AG04450 (cell line): ENCODE measurements around the gene CREB5. TPM values are rescaled to one million over a fixed set of nuclear protein-coding genes. Genes with fewer than 3 reads are reported as not detected.

Source experiments
- CTCF ChIA-PET: fragments of 300-600, 350-600 bp; formaldehyde crosslinking; extraction: SDS; loops from one replicate; lab custom pipeline; 2022; ENCODE audit warnings: antibody characterized with exemption, inconsistent platforms; lab: Charles Lee
- POLR2A ChIA-PET: fragments of 350-600 bp; formaldehyde crosslinking; extraction: SDS; loops from one replicate; lab custom pipeline; 2021; ENCODE audit warnings: antibody characterized with exemption, inconsistent platforms; lab: Yijun Ruan, JAX
- DNase-seq: peaks from one replicate; pipeline ENCODE4 v3.0.0-alpha.2; 2011; ENCODE audit warnings: low read depth, low spot score
- H3K27ac ChIP-seq: one replicate; pipeline ENCODE4 v1.5.1; 2012; ENCODE audit warnings: low read depth, low read length, control low read depth
- H3K27me3 ChIP-seq: one replicate; pipeline ENCODE4 v1.6.0; 2012; ENCODE audit warnings: low read length; ENCODE audit not compliant: control insufficient read depth, insufficient read depth
- H3K4me3 ChIP-seq: 2 replicates; pipeline ENCODE4 v1.5.1; 2011; ENCODE audit warnings: mild to moderate bottlenecking, low read depth, low read length, control low read depth
- H3K9me3 ChIP-seq: 2 replicates; pipeline ENCODE4 v1.5.1; 2012; ENCODE audit warnings: low read length; ENCODE audit not compliant: control insufficient read depth, insufficient read depth
- polyA plus RNA-seq: library from polyadenylated mRNA; depleted of rRNA; stranded (reverse); fragments of >200 nt; gene quantifications from 2 replicates; pipeline ENCODE4 v1.2.3, GENCODE V29; 2011
- TF ChIP-seq, protein P1 (sequence below): IDR thresholded peaks from 2 replicates; pipeline ENCODE4 v1.5.1; 2011; ENCODE audit warnings: low read depth, low read length, control low read depth, inconsistent platforms

Gene CREB5
- polyA plus RNA-seq, 1 experiment = 22.1 TPM

DNA sequence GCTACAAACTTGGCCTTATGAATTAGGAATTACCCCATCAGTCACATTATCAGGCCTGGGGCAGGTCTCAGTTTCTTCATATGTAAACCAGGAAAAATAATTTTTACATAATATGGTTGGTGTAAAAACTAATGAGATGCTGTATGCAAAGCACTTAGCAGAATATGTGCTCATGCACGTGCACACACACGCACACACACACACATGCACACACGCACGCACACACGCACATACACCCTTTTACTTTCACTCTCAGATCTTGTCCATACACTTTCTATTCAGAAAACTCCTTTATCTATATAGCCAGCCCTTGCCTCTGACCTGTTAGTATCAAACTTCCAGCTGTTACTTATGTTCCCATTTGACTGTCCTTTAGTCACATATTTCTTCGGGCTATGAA is 92.7 kb downstream of the CREB5 start:
- CTCF ChIA-PET = no interaction called here
- POLR2A ChIA-PET = no interaction called here
- no peak for DNase-seq
- Histone ChIP-seq H3K9me3 (no peaks in the 10 kb centered on the region), H3K27me3 (no peaks in the 10 kb centered on the region), H3K4me3 (no peak overlapping the region), H3K27ac (no peak overlapping the region)
- TF ChIP-seq, protein P1, sequence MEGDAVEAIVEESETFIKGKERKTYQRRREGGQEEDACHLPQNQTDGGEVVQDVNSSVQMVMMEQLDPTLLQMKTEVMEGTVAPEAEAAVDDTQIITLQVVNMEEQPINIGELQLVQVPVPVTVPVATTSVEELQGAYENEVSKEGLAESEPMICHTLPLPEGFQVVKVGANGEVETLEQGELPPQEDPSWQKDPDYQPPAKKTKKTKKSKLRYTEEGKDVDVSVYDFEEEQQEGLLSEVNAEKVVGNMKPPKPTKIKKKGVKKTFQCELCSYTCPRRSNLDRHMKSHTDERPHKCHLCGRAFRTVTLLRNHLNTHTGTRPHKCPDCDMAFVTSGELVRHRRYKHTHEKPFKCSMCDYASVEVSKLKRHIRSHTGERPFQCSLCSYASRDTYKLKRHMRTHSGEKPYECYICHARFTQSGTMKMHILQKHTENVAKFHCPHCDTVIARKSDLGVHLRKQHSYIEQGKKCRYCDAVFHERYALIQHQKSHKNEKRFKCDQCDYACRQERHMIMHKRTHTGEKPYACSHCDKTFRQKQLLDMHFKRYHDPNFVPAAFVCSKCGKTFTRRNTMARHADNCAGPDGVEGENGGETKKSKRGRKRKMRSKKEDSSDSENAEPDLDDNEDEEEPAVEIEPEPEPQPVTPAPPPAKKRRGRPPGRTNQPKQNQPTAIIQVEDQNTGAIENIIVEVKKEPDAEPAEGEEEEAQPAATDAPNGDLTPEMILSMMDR = no peak

DNA sequence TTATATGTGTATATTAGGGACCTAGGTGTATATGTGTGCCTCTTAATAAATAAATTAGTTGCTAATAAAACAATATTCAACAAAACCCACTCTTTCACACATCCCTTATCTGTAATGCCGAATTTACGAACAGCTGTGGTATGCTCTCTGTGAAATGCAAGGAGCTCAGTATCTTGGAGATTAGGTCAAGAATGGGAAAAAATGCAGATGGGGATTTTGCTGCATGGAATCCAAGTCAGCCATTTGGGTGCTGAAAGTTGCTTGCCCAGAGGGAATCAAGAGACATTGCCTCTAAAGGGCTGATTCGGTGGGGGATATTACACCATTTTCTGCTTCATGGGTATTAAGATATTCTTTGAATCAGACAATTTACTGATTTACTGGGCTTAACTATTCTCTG is 93.5 kb downstream of the CREB5 start:
- TF ChIP-seq, protein P1 = no peak
- CTCF ChIA-PET = interaction anchor here (0.5 kb wide), 1 partner anchor 218 kb away, joined by 4 read pairs; no protein-coding TSS in a partner anchor

DNA sequence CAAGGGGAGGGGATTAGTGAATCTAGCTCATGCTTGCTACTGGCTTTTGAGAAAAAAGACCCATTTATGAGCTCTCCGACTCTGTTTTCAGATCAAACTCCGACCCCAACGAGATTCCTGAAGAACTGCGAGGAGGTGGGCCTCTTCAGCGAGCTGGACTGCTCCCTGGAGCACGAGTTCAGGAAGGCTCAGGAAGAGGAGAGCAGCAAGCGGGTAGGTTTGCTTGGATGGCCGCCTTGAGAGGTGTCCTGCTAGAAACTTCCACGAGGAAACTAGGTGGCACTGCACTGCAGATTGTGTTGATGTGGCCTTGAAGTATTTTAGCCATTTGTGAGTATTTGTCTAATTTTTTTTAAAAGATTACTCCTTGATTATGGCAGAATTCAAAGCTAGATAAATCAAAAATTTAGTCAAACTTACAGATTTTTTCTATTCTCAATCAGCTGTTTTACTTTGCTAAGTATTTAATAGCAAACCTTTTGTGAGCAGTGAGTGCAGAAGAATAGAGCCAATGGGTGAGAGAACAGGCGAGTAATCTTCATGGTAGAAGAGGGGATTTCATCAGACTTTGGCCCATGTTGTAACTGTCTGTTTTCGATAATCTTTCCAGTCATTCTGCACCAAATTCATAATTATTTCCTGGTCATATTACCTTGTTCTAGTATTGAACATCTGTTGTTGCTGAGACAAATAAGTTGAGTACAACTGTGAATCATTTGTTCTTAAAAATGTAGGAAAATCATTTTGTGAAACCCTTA is 95.4 kb downstream of the CREB5 start:
- H3K9me3 ChIP-seq = no peaks in the 10 kb centered on the region

More for the DNA sequence above, 93.5 kb downstream of the CREB5 start:
- Histone ChIP-seq H3K27ac (no peak overlapping the region), H3K27me3 (no peaks in the 10 kb centered on the region), H3K9me3 (no peaks in the 10 kb centered on the region), H3K4me3 (no peak overlapping the region)
- no peak for DNase-seq
- POLR2A ChIA-PET = no interaction called here

DNA sequence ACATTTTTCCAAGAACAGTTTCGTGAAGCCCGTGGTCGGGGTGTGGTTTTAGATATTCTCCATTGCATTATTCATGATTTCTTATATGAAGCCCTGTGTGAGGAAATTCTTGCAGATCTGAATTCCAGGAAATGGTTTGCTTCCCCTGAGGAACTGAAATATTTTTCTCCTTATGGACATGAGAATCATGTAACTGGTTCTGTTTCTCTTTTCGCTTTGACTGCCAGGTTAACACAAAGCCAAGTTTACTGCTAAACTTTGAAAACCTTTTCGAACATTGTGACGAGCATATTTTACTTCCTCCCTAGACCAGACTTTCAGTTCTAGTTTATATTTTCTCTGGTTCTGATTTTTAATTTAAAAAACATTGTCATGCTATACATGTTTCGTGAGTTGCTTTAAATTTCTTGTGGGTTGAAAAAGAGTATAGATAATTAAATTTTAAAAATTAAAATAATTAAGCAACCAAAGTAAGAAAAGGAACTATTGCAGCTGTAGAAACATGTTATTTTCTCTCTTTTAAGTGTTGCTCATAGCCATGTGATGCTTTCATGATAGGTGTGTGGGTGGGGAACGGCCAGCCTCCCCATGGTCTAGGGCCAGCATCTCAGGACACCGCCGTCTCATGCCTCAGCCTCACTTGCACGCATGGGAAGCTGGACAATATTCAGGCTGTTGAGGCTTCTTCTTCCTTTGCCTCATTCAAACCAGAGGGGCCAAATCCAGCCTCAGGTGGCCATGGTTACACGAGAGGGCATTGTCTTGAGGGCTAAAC is 97.1 kb downstream of the CREB5 start:
- Histone ChIP-seq H3K27me3 (no peaks in the 10 kb centered on the region), H3K9me3 (no peaks in the 10 kb centered on the region; the same call in 1 of the 2 replicates), H3K27ac (no peak overlapping the region), H3K4me3 (no peak overlapping the region)
- TF ChIP-seq, protein P1 = no peak
- DNase-seq = no peak
- ChIA-PET POLR2A (no interaction called here), CTCF (no interaction called here)

More for the DNA sequence above, 95.4 kb downstream of the CREB5 start:
- no peak overlapping the region for H3K27ac ChIP-seq
- H3K27me3 ChIP-seq = no peaks in the 10 kb centered on the region
- TF ChIP-seq, protein P1 = no peak
- no peak overlapping the region for H3K4me3 ChIP-seq
- ChIA-PET CTCF (interaction anchor here (1.3 kb wide), 1 partner anchor 10 kb away, joined by 4 read pairs; no protein-coding TSS in a partner anchor), POLR2A (no interaction called here)
- DNase-seq = no peak

DNA sequence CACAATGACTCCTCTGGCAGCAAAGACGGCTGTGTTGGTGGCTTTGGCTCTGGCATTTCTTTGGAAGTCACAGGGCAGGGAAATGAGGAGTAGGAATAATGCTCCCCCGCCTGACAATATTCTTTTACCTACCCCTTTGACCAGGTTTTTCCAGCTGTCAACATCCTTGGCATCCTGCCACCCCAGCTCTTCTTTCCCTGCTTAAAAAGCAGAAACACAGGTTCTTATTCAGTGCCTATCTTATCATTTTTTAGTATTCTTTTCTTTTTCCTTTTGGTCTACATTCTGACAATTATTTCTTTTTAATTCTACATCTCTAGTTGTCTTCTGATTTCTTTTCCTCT is 97.7 kb downstream of the CREB5 start:
- TF ChIP-seq, protein P1 = no peak
- H3K27me3 ChIP-seq = peaks cover 2% of the 10 kb centered on the region
- no peak overlapping the region for H3K27ac ChIP-seq
- no peaks in the 10 kb centered on the region; the same call in 1 of the 2 replicates for H3K9me3 ChIP-seq
- no peak overlapping the region for H3K4me3 ChIP-seq
- POLR2A ChIA-PET = no interaction called here
- DNase-seq = no peak
- CTCF ChIA-PET = no interaction called here
